Activated naive CD4-positive, alpha-beta T cell treated with Interleukin-2 at 50 U/mL for 16 hours (primary cell): Measurements from ENCODE around the gene NQO2.
"Not testable (repeated sequence)": the region's sequence is repeated elsewhere in the genome, so short reads cannot be mapped to it uniquely, and the experiment has no call there.

Experiments used
- DNase-seq: peaks from one replicate; pipeline ENCODE4 v3.0.0-alpha.2; 2020

NQO2 gene

DNA sequence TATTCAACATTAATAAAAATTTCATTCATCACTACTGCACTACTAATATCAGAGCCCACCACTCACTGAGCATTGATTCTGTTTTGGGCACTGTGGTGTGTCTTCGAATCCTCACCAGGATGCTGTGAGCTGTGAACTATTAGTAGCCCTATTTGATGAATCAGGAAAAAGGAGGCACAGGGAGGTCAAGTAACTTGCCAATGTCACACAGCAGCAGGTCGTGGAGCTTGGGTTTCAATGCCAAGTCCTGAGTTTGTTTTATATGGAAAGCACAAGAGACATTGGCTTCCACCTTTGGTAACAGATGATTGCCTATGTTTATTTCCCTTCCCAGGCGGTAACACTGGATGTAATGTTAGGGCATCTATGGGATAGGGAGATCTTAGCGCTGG is 15.0 kb downstream of the NQO2 start:
- DNase-seq = no peak

DNA sequence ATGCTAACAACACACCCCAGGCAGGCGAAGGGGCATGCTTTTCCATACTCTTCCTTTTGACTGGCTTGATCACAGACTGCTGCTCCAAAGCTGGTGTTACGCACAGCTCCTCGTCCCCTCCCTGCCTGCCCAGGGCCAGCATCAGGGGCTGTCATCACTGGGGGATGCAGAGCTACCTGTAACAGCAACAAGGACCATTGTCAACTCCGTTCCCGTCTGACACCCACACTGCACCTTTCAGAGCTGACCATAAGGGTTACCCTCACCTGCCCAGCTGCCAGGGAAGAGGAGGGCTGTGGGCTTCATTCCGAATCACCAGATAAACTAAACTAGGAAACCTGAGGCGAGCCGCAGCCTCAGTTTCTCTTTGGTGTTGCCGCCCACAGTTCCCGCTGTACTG is 15.4 kb downstream of the NQO2 start:
- DNase-seq = no peak

- DNase-seq = no peak
Observed at GRCh38 chr6:3016473-3017280, 17.0 kb downstream of the NQO2 start.

DNA sequence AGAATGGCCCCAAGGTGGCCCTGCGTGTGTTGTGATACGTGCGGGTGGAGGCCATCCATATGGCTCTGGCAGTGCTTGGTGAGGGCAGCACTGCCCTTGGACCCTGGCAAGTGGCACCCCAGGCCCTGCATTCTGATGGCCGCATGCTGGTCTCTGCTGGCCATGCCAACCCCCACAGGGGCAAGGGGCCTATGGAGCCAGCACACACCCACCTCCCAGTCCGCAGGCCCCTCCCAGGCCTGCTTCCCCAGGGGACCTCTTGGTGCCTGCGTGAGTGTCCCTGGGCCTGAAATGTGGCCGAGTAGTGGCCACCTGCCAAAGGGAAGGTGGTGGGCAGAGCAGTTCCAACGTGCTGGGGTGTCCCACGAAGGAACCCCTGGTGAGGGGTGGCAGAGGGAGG is 17.6 kb downstream of the NQO2 start:
- DNase-seq = no peak

DNA sequence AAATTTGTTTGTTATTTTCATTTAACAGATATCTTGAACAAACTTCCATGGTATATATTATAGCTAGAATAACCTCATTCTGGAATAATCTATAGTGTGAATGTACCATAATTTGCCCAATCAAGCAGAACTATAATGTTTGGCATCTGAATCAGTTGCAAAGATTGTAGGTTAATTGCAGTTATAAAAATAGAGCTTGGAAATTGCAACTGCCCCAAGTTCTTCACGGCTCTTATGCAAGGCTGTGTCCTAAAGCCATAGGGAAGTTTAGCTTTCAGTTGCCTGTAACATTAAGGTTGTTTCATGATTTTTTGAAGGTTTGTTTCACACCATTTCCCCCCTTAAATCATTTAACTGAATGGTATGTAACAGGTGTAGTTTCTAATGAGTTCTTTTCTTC is 19.4 kb downstream of the NQO2 start:
- no peak for DNase-seq

DNA sequence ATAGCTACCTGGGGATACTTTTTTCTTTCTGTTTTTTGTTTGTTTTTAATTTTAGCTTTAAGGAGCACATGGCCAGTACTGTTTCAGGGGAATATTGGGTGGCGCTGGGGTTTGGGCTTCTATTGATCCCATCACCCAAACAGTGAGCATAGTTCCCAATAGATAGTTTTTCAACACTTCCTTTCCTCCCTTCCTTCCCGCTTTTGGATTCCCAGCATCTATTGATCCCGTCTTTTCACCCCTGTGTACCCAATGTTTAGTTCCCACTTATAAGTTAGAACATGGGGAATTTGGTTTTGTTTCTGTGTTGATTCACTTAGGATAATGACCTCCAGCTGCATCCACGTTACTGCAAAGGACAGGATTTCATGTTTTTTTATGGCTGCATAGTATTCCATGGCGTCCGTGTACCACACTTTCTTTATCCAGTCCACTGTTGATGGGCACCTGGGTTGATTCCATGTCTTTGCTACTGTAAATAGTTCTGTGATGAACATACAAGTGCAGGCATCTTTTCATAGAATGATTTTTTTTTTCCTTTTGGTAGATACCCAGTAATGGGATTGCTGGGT is 20.1 kb downstream of the NQO2 start:
- no peak for DNase-seq

DNA sequence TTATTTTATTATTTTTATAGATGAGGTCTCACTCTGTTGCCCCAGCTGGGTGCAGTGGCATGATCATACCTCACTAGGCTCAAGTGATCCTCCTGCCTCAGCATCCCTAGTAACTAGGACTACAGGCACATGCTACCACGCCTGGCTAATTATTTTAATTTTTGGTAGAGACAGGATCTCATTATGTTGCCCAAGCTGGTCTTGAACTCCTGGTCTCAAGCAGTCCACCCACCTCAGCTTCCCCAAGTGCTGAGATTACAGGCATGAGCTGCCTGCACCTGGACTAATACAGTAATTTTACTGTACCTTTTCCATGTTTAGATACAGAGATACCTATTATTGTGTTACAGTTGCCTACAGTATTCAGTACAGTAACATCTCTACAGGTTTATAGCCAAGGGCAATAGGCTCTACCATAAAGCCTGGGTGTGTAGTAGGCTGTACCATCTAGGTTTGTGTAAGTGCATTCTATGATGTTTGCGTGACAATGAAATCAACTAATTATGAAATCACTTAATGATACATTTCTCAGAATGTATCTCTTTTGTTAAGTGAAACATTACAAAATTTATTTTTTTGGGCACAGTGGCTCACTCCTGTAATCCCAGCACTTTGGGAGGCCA is 21.4 kb downstream of the NQO2 start:
- not testable (repeated sequence) for DNase-seq

DNA sequence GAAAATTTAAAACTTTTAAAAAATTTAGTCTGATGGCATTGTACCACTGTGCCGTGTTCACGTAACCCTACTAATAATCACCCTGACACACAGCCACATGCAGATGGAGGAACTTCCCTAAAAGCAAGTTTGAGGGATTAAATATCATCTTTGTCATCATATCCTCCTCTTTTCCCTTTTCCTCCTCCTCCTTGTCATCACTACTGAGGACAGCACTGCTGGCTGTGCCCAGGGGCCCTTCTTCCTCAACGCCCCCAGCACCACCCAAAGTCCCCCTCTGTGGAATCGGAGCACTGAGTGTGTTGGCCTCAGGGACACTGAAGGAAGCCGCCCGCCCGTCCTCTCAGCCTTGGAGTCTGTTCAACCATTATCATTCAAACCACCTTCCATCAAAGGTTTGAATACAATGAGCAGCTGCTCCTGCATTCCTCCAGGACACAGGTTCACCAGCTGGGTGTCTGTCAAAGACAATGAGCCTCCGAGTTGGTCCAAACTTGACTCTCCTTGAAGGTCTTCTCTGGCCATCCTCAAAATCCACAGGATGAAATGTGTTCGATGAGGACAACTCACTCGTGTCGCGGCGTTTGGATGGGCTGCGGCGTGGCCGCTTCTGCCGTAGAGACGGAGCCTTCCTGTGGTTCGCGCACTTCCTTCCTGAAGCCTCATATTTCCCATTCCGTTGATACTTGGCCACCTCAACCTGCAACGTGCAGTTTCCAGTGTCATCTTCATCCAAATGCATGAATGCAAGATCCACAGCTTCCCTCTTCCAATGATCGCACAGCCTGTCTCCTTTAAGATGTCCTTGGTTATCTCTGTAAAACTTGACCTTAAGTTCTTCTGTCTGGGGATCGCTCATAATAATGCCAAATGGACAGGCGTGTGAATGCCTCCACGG is 23.3 kb downstream of the NQO2 start:
- peak; percentile 38 for DNase-seq

- peak; percentile 92 for DNase-seq
Observed at GRCh38 chr6:3023663-3024483, 24.2 kb downstream of the NQO2 start.

- DNase-seq = peak; percentile 18
Observed at GRCh38 chr6:3026791-3027626, 27.3 kb downstream of the NQO2 start.

DNA sequence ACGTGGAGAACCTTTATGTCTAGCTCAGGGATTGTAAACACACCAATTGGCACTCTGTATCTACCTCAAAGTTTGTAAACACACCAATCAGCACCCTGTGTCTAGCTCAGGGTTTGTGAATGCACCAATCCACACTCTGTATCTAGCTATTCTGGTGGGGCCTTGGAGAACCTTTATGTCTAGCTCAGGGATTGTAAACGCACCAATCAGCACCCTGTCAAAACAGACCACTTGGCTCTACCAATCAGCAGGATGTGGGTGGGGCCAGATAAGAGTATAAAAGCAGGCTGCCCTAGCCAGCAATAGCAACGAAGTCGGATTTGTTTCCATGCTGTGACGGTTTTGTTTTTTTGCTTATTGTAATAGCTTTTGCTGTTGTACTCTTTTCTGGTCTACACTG is 28.5 kb downstream of the NQO2 start:
- not testable (repeated sequence) for DNase-seq

GRCh38 chr6:3031857-3032640 is 32.4 kb downstream of the NQO2 start:
- DNase-seq = no peak

DNA sequence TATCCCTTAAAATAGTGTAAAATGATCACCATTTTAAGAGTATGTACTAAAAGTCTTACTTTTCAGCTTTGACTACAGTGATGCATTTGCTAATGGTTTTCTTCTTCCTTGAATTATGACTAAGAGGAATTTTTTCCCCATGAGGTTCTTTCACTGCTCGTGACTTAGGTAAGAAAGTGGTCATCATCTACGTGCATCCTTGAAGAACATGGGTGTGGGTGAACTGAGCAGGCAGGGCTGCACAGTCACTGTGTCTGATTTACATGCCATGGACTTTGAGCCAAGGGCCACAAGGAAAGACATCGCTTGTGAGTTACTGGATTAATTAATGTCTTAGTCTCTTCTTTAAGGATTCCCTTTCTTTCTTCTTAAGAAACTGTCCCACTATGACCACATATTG is 33.3 kb downstream of the NQO2 start:
- DNase-seq = no peak

DNA sequence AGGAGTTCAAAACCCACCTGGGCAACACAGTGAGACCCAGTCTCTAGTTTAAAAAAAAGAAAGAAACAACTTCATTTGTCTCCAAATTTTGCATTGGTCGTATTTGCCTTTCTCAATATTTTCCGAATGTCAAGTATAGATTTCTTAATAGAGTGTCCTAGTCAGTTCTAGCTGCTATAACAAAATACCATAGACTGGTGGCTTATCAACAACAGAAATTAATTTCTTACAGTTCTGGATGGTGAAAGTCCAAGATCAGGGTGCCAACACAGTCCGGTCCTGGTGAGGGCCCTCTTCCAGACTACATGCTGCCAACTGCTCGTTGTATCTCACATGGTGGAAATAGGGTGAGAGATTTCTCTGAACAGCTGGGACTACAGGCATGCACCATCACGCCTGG is 34.0 kb downstream of the NQO2 start:
- DNase-seq = no peak

DNA sequence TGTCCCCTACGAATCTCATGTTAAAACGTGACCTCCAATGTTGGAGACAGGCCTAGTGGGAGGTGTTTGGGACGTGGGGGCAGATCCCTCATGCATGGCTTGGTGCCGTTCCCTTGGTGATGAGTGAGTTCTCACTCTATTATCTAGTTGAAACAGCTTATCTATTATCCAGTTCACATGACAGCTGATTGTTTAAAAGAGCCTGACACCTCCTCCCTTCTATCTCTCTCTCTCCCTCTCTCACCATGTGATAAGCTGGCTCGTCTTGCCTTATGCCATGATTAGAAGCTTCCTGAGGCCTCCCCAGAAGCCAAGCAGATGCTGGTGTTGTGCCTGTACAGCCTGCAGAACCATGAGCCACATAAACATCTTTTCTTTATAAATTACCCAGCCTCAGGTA is 35.7 kb downstream of the NQO2 start:
- no peak for DNase-seq

DNA sequence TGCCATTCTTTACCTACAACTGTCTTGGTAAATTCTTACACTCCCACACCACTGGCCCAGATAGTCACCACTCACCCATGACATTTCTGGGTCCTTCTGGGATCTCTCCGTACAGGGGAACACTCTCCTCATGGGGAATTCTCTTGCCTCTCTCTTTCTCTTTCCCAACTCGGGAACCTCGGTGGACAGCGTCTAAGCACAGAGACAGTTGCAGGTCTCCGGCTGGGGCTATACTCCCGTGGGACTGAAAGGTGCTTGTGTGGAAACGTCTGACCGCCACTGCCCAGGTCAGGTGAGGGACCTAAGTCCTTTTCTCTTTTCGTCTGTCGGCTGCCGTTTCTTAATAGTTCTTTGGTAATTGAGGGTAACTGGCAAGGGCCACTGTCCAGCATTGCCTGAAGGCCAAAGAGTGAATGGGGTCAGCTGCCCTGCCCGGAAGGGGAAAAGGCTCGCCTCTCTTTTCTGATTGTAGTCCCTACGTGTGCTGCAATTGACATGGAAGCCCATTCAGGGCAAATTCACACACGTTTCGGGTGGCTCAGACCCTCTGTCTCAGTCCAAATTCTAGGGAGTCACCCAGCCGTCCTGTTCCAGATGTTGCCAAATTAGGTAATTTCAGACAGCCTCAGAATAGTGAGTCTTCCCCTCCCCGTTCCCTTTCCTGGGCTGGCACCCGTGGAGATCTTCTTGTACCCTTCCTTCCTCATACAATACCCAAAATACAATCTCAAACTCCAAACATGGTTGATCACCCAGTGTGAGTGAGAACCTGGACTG is 37.4 kb downstream of the NQO2 start:
- no peak for DNase-seq

GRCh38 chr6:3037638-3038365 is 38.1 kb downstream of the NQO2 start:
- DNase-seq = no peak

DNA sequence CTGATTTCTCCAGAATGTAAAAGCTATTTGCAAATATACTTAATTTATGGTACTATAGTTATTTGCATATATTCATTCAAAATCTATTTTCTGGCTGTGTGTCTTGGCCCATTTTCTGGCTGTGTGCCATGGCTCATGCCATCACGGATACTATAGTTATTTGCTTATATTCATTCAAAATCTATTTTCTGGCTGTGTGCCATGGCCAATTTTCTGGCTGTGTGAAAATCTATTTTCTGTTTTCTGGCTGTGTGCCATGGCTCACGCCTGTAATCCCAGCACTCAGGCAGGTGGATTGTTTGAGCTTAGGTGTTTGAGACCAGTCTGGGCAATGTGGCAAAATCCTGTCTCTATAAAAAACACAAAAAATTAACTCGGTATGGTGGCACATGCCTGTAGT is 39.7 kb downstream of the NQO2 start:
- no peak for DNase-seq

DNA sequence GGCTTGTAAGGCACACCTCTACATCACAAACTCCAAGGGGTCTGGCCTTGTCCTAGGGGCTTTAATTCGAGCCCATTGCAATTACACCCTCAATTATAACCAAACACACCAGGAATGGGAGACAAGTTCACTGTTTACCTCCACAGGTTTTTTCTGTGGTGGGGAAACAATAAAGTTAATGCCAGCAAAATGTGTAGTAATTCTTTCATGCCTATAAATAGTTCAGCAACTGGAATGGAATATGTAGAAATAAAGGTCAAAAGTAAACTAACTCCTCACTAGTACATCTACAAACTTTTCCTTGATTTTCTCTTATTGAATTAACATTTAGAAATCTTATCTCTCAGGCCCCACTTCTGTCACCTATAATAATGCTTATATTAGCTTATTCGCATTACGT is 41.5 kb downstream of the NQO2 start:
- DNase-seq = no peak
